MM.1S (cell line): Measurements from ENCODE around the gene NAA80.

Source experiments
- CTCF ChIP-seq: fragments of 300-600 bp; sonication (generic); IDR thresholded peaks from 2 replicates; pipeline ENCODE4 v1.5.1; 2016; ENCODE audit warnings: antibody characterized with exemption, low read length, mixed read lengths
- EZH2 ChIP-seq: fragments of 300-600 bp; sonication (generic); optimal IDR thresholded peaks from 2 replicates; pipeline ENCODE3; 2017; ENCODE audit warnings: low read depth, mild to moderate bottlenecking, antibody characterized with exemption, low read length, mixed read lengths
- EZH2phosphoT487 ChIP-seq: fragments of 300-600 bp; sonication (generic); IDR thresholded peaks from 2 replicates; pipeline ENCODE4 v1.6.1; 2018; ENCODE audit warnings: antibody characterized with exemption, low read length

GRCh38 chr3:50264964-50265485, 34.2 kb downstream of the NAA80 start:
- TF ChIP-seq CTCF (no peak), EZH2 (no peak), EZH2phosphoT487 (no peak)
